SK-N-MC (cell line): ENCODE measurements around the gene ARID1B.

Experiments
- DNase-seq: peaks from one replicate; pipeline ENCODE4 v3.0.0-alpha.2; 2011; ENCODE audit warnings: low read depth, low spot score
- H3K27ac ChIP-seq: fragments of 200-600 bp; sonication (generic); 2 replicates; pipeline ENCODE4 v1.5.1; 2016; ENCODE audit warnings: mixed run types
- H3K36me3 ChIP-seq: fragments of 200-600 bp; sonication (generic); 2 replicates; pipeline ENCODE4 v1.6.1; 2017; ENCODE audit warnings: antibody characterized with exemption, low read length, mixed read lengths; ENCODE audit not compliant: insufficient read depth
- H3K4me3 ChIP-seq: fragments of 200-600 bp; sonication (generic); 2 replicates; pipeline ENCODE4 v1.5.1; 2016
- H3K9ac ChIP-seq: fragments of 200-600 bp; sonication (generic); 2 replicates; pipeline ENCODE4 v1.8.0; 2017; ENCODE audit warnings: mixed run types, mixed read lengths; ENCODE audit not compliant: insufficient read length
- H3K9me3 ChIP-seq: fragments of 200-600 bp; sonication (generic); 2 replicates; pipeline ENCODE4 v1.6.1; 2017; ENCODE audit warnings: low read depth, mild to moderate bottlenecking, antibody characterized with exemption, low read length, moderate library complexity, mixed read lengths
- EZH2 ChIP-seq: fragments of 200-600 bp; sonication (generic); IDR thresholded peaks from one replicate; pipeline ENCODE4 v1.6.1; 2017; ENCODE audit warnings: antibody characterized with exemption
- FOXP2 ChIP-seq: optimal IDR thresholded peaks from 2 replicates; pipeline ENCODE3; 2011; ENCODE audit warnings: mild to moderate bottlenecking, moderate library complexity; ENCODE audit not compliant: insufficient read depth; ENCODE audit errors: extremely low read length, control extremely low read depth
- POLR2AphosphoS5 ChIP-seq: IDR thresholded peaks from 2 replicates; pipeline ENCODE4 v1.6.1; 2012; ENCODE audit warnings: mild to moderate bottlenecking, low read depth, low read length, borderline replicate concordance

The ARID1B gene

GRCh38 chr6:156821707-156822106, 44.5 kb downstream of the ARID1B start:
- no peak overlapping the region for H3K4me3 ChIP-seq
- H3K36me3 ChIP-seq: no peaks in the 10 kb centered on the region
- no peak overlapping the region for H3K27ac ChIP-seq
- no peaks in the 10 kb centered on the region for H3K9me3 ChIP-seq
- no peak for DNase-seq
- no peak for TF ChIP-seq POLR2AphosphoS5
- TF ChIP-seq EZH2: no peak
- no peak for TF ChIP-seq FOXP2
- no peak overlapping the region for H3K9ac ChIP-seq

GRCh38 chr6:156822747-156823206, 45.6 kb downstream of the ARID1B start:
- Histone ChIP-seq H3K9me3 (no peaks in the 10 kb centered on the region), H3K36me3 (no peaks in the 10 kb centered on the region), H3K4me3 (no peak overlapping the region), H3K9ac (no peak overlapping the region), H3K27ac (no peak overlapping the region)
- DNase-seq: no peak
- TF ChIP-seq FOXP2: no peak
- no peak for TF ChIP-seq EZH2
- no peak for TF ChIP-seq POLR2AphosphoS5

- Histone ChIP-seq H3K9me3 (no peaks in the 10 kb centered on the region), H3K9ac (no peak overlapping the region), H3K4me3 (no peak overlapping the region), H3K36me3 (peaks cover 2% of the 10 kb centered on the region), H3K27ac (no peak overlapping the region)
- no peak for DNase-seq
- TF ChIP-seq EZH2 (no peak), FOXP2 (no peak), POLR2AphosphoS5 (no peak)
Measured at GRCh38 chr6:156824142-156824541, 47.0 kb downstream of the ARID1B start.

DNA sequence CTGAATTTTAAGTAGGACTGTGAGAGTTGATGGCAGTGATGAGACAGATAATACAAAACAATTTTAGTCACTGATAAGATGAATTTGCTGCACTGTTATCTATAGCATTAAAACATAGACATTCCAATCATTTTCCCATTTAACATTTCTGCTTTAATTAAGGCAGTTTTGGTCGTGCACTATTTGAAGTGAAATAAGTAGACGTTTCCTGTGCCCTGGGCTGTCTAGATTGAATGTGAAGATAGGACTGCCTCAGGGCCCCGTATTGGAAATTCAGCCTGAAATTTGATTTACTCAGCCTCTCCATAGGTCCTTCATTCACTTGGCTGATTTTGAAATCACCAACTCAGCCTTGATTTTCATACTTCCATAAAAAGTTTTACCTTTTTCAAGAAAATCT, 48.3 kb downstream of the ARID1B start:
- H3K36me3 ChIP-seq: peaks cover 14% of the 10 kb centered on the region
- no peak overlapping the region for H3K9ac ChIP-seq
- no peak overlapping the region for H3K27ac ChIP-seq
- peak overlapping the region; percentile 42; the same call in 1 of the 2 replicates for H3K4me3 ChIP-seq
- TF ChIP-seq POLR2AphosphoS5 (peak; percentile 64; the same call in 1 of the 2 replicates), FOXP2 (no peak)
- H3K9me3 ChIP-seq: no peaks in the 10 kb centered on the region
- DNase-seq: peak; percentile 83

- Histone ChIP-seq H3K9me3 (no peaks in the 10 kb centered on the region), H3K9ac (no peak overlapping the region), H3K4me3 (no peak overlapping the region), H3K27ac (no peak overlapping the region), H3K36me3 (peaks cover 14% of the 10 kb centered on the region)
- TF ChIP-seq FOXP2 (no peak), POLR2AphosphoS5 (no peak), EZH2 (no peak)
- no peak for DNase-seq
Measured at GRCh38 chr6:156826290-156826955, 49.2 kb downstream of the ARID1B start.

GRCh38 chr6:156827382-156827781, 50.2 kb downstream of the ARID1B start:
- Histone ChIP-seq H3K9me3 (no peaks in the 10 kb centered on the region), H3K27ac (no peak overlapping the region), H3K9ac (no peak overlapping the region), H3K36me3 (peaks cover 22% of the 10 kb centered on the region), H3K4me3 (no peak overlapping the region)
- no peak for TF ChIP-seq EZH2
- no peak for TF ChIP-seq POLR2AphosphoS5
- no peak for TF ChIP-seq FOXP2
- DNase-seq: no peak

DNA sequence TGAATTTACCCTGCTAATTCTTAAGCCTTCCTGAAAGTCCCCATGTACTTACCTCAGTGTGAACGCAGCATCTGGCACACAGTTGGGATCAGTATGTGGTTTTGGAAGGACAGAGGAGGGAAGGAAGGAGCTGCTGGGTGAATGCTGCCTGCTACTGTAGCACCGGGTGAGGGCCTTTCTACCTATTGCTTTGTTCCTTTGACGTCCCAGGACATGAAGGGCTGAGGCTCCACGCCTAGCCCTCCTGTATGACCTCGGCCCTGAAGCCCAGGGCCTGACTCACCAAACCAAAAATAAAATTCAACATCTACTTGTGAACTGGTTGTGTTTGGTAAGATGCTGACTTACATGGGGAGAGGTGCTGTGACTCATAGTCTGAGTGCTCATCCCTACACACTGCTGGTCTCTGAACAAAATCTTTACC, 51.1 kb downstream of the ARID1B start:
- Histone ChIP-seq H3K9me3 (no peaks in the 10 kb centered on the region), H3K36me3 (peaks cover 22% of the 10 kb centered on the region), H3K9ac (no peak overlapping the region), H3K4me3 (no peak overlapping the region), H3K27ac (no peak overlapping the region)
- TF ChIP-seq FOXP2 (no peak), EZH2 (no peak), POLR2AphosphoS5 (no peak)
- DNase-seq: no peak

GRCh38 chr6:156830126-156830525, 52.9 kb downstream of the ARID1B start:
- Histone ChIP-seq H3K9me3 (no peaks in the 10 kb centered on the region), H3K27ac (no peak overlapping the region), H3K4me3 (no peak overlapping the region), H3K36me3 (peaks cover 26% of the 10 kb centered on the region), H3K9ac (no peak overlapping the region)
- TF ChIP-seq POLR2AphosphoS5 (no peak), FOXP2 (no peak), EZH2 (no peak)
- no peak for DNase-seq

- no peak for TF ChIP-seq EZH2
- no peak for TF ChIP-seq FOXP2
- TF ChIP-seq POLR2AphosphoS5: no peak
- Histone ChIP-seq H3K27ac (no peak overlapping the region; the same call in 1 of the 2 replicates), H3K9ac (no peak overlapping the region), H3K9me3 (no peaks in the 10 kb centered on the region), H3K36me3 (peaks cover 29% of the 10 kb centered on the region), H3K4me3 (no peak overlapping the region)
- DNase-seq: no peak
Measured at GRCh38 chr6:156832231-156832647, 55.1 kb downstream of the ARID1B start.
